ENCODE results near the gene SGIP1.

The SGIP1 gene

DNA sequence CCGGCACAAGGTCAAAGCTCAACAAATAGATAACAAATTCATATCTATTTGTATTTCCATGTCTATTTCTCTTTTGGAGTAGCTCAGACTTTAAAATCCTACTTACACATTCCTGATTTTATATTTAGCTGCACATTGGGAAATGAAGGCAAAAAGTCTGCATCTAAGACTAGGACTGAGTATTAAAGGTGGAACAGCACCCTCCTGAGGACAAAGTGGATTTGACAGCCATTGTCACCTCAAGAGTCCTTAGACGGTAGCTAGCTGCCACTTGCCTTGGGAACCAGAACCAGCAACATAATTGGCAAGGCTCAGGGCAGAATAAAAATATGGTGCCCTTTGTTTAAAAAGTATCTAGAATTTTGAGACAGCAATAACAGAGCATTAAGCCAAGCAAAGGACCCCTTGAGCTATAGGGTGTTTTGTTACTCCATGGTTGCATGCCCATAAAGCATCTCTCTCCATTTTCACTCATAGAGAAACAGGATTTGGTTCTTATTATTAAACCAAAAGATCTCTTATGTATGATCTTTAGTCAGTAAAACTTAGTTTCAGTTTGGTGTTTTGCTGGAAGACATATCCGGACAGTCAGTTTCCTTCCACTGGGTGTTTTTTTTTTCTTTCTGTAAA lies 30.0 kb upstream of the SGIP1 start:
- TF ChIP-seq, protein P1, sequence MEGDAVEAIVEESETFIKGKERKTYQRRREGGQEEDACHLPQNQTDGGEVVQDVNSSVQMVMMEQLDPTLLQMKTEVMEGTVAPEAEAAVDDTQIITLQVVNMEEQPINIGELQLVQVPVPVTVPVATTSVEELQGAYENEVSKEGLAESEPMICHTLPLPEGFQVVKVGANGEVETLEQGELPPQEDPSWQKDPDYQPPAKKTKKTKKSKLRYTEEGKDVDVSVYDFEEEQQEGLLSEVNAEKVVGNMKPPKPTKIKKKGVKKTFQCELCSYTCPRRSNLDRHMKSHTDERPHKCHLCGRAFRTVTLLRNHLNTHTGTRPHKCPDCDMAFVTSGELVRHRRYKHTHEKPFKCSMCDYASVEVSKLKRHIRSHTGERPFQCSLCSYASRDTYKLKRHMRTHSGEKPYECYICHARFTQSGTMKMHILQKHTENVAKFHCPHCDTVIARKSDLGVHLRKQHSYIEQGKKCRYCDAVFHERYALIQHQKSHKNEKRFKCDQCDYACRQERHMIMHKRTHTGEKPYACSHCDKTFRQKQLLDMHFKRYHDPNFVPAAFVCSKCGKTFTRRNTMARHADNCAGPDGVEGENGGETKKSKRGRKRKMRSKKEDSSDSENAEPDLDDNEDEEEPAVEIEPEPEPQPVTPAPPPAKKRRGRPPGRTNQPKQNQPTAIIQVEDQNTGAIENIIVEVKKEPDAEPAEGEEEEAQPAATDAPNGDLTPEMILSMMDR (conservative IDR thresholded peaks at IDR 0.05; ENCODE audit: low read depth), result peak; percentile 38
- H3K27ac ChIP-seq, result no peak overlapping the region
- CTCF ChIA-PET, result interaction anchor here (0.5 to 1.2 kb wide), 13 partner anchors 13 to 1812 kb away, joined by 3 to 5 read pairs (median 4); no protein-coding TSS in a partner anchor
- peak; percentile 28 for DNase-seq (ENCODE audit: low spot score)
- POLR2A ChIA-PET (ENCODE audit: low non-redundant PET), result no interaction called here

DNA sequence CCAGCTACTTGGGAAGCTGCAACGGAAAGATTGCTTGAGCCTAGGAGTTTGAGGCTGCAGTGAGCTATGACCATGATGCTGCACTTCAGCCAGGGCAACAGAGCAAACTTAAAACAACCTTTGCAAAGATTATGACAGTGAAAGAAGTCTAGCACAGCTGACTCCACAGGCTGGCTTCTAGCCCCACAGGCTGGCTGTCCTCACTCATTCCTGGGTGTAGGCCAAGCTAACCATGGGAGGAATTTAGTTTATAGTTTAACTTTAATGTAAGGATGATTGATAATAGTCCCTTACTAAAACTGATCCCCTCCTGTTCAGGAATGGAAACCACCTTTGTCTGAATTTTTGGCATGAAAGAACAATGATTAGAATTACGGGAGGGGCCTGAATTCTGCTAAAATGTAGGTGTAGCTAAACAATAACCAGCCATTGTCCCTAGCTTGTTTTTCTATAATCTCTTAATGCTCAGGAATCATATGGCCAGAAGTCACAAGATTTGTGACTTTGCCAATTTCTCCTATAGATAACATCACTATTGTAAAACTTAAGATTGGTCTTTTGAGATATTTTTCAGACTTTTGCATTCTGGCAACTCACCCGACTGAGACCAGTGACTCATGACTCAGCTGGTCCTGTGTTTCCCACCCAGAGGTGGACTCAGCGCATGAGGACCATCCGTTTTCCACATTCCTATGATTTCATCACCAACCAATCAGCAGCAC lies 28.1 kb upstream of the SGIP1 start:
- CTCF ChIA-PET, result interaction anchor here (0.6 to 1.7 kb wide), 3 partner anchors 9 to 679 kb away, joined by 3 to 4 read pairs (median 3); no protein-coding TSS in a partner anchor
- POLR2A ChIA-PET (ENCODE audit: low non-redundant PET), result no interaction called here

DNA sequence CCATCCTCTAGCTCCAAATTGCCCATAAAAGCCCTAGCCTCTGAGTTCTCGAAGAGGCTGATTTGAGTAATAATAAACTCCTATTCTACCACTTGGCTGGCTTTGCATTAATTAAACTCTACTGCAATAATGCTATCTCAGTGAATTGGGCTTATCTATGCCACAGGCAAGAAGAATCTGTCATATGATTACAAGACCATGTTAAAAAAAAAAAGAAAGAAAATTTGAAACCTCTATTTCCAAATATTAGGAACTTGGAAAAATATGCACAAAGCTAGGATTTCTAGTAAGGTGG lies 27.6 kb upstream of the SGIP1 start:
- no peak overlapping the region for H3K27ac ChIP-seq
- CTCF ChIA-PET, result interaction anchor here (0.6 to 1.7 kb wide), 3 partner anchors 10 to 679 kb away, joined by 3 to 4 read pairs (median 3); no protein-coding TSS in a partner anchor

More for the DNA sequence above, 28.1 kb upstream of the SGIP1 start:
- TF ChIP-seq, protein P1 (conservative IDR thresholded peaks at IDR 0.05; ENCODE audit: low read depth), result no peak
- no peak overlapping the region for H3K27ac ChIP-seq
- DNase-seq (ENCODE audit: low spot score), result no peak

DNA sequence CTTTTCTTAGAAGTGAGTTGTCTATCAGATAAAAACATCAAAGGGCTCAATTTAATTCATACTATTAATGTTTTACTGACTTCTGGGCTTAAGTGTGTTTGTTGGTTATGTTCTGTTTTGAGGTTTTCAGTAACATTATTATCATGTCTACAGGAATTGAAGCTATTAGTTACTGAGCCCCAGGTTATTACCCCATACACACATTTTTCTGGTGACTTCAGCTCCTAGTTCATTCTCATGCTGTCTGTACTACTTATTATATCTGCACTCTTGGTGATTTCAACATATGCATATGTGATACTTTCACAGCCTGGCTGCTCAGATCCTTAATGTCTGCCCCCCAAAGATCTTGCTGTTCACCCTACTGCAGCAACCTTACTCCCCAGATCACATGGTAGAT lies 27.0 kb upstream of the SGIP1 start:
- ChIA-PET POLR2A (ENCODE audit: low non-redundant PET) (no interaction called here), CTCF (interaction anchor here (1.7 kb wide), 1 partner anchor 11 kb away, joined by 3 read pairs; no protein-coding TSS in a partner anchor)
- no peak overlapping the region for H3K27ac ChIP-seq
- TF ChIP-seq, protein P1 (conservative IDR thresholded peaks at IDR 0.05; ENCODE audit: low read depth), result no peak
- no peak for DNase-seq (ENCODE audit: low spot score)

More for the DNA sequence above, 27.6 kb upstream of the SGIP1 start:
- TF ChIP-seq, protein P1 (conservative IDR thresholded peaks at IDR 0.05; ENCODE audit: low read depth), result no peak
- POLR2A ChIA-PET (ENCODE audit: low non-redundant PET), result no interaction called here
- no peak for DNase-seq (ENCODE audit: low spot score)

DNA sequence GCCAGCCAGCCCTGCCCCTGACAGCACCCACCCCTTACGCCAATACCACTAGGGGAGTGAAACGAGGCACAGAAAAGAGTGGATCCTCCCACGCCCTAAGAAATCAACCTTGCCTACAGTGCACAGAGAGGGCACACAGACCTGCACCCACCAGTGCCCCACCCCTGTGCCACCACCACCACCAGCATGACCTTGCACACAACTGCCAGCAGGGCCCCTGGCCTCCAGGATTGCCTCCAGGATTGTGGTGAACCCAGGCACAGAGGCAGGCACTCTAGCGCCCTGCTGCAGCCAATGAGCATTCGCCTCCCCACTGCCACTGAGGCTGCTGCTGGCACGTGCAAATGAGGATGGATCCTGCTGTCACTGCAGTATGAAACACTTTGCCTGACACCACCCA lies 23.5 kb upstream of the SGIP1 start:
- POLR2A ChIA-PET (ENCODE audit: low non-redundant PET), result no interaction called here
- H3K27ac ChIP-seq, result no peak overlapping the region
- CTCF ChIA-PET, result no interaction called here
- TF ChIP-seq, protein P1 (conservative IDR thresholded peaks at IDR 0.05; ENCODE audit: low read depth), result no peak
- DNase-seq (ENCODE audit: low spot score), result no peak

DNA sequence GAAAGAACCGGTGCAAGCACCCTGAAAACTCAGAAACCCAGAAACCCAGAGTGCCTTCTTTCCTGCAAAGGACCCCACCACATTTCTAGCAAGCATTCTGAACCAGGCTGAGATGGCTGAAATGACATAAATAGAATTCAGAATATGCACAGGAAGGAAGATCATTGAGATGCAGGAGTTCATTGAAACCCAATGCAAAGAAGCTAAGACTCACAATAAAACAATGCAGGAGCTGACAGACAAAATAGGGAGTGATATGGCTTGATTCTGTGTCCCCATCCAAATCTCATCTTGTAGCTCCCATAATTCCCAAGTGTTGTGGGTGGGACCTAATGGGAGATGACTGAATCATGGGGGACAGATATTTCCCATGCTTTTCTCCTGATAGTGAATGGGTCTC lies 22.8 kb upstream of the SGIP1 start:
- no peak overlapping the region for H3K27ac ChIP-seq
- DNase-seq (ENCODE audit: low spot score), result no peak
- TF ChIP-seq, protein P1 (conservative IDR thresholded peaks at IDR 0.05; ENCODE audit: low read depth), result no peak
- ChIA-PET POLR2A (ENCODE audit: low non-redundant PET) (no interaction called here), CTCF (no interaction called here)

Measured in RWPE1 (cell line).